HG03354 (cell line): Measurements from ENCODE around the gene IGF1R.

ENCODE experiments used
- ATAC-seq: cut with Tn5 transposase; IDR thresholded peaks from one replicate; pipeline ENCODE4 v1.9.1; 2021; ENCODE audit warnings: mild to moderate bottlenecking; ENCODE audit not compliant: unreplicated experiment, poor library complexity, severe bottlenecking

IGF1R gene

GRCh38 chr15:98668566-98669308, 20.4 kb downstream of the IGF1R start:
- no peak for ATAC-seq

GRCh38 chr15:98669638-98670037, 21.3 kb downstream of the IGF1R start:
- no peak for ATAC-seq

DNA sequence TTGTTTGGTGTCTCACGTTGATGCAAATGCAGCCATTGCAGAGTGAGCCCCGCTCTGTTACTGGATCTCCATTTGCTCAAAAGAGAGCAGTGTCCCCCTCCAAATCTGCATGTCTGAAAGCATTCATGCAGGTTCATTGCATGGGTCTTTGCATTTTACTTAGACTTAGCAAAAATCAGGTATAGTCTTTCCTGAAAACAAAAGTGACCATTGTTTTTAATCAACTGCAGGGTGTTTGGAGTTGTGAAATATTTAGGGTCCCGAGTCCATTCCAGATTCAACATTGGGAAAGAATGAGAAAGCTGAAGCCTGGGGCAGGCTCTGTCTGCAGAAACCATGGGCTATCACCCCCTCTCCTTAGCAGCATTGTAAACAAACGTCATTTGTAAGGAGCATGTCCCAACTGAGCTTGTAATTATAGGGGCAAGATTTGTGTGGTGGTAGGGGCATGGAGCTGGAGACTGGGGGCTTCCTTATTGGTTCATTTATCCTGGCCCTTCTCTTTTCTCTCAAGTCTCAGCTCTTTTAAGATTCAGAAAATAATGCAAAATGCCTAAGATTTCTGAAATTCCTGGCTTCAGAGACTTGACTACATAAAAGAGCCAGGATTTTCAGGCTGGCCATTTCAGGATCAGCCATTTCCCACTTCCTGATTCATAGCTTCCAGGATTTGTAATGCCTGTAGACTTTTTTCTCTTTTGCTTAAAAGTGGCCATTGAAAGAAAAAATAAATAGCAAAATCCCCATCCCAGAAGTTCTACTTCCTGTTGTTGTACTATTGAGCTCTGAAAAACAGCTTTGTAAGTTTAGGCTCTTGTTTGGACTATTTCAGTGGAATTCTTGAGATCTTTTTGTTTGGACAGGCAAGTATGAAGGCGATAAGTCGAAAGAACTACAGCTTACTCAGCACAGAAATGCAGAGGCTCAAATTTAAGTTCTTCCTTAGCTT, 23.0 kb downstream of the IGF1R start:
- no peak for ATAC-seq

- ATAC-seq, result no peak
These were observed 24.8 kb downstream of the IGF1R start for GRCh38 chr15:98673133-98673532.

DNA sequence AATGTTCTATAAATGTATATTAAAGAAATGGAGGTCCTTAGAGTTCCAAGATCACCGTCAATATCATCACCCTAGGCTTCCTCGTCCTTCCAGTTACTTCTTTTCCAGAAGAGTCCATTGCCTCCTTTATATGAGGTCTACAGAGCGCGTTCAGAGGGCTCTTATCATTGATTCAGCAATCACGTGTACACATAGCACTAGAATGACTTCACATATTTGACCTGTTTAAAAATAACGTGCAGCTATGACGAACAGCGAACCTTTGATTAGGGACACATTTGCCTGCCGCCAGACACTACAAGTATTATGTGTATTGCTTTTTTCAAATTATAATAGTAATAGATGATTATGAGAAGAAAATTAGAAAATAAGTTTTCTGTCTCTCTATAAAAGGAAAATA, 26.0 kb downstream of the IGF1R start:
- no peak for ATAC-seq

DNA sequence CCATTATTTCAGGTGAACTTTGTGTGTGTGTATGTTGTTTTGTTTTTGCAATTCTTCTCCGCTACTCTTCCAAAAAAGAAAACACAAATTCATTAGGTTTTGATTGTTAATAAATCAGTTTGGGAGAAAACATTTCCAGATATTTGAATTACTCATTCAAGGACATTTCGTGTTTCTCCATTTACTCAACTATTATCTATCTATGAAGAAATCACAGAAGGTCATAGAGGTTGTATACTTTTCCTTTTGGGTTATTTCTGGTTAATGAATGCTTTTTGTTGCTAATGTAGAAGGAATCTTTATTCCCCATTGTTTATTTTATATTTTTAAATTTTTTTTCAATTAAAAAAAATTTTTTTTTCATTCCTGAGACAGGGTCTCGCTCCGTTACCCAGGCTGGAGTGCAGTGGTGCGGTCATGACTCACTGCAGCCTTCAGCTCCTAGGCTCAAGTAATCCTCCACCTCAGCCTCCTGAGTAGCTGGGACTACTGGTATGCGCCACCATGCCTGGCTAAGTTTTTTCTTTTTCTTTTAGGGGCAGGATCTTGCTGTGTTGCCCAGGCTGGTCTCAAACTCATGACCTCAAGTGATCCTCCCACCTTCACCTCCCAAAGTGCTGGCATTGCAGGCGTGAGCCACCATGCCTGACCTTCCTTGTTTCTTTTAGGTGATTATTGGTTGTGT, 28.4 kb downstream of the IGF1R start:
- ATAC-seq, result no peak

DNA sequence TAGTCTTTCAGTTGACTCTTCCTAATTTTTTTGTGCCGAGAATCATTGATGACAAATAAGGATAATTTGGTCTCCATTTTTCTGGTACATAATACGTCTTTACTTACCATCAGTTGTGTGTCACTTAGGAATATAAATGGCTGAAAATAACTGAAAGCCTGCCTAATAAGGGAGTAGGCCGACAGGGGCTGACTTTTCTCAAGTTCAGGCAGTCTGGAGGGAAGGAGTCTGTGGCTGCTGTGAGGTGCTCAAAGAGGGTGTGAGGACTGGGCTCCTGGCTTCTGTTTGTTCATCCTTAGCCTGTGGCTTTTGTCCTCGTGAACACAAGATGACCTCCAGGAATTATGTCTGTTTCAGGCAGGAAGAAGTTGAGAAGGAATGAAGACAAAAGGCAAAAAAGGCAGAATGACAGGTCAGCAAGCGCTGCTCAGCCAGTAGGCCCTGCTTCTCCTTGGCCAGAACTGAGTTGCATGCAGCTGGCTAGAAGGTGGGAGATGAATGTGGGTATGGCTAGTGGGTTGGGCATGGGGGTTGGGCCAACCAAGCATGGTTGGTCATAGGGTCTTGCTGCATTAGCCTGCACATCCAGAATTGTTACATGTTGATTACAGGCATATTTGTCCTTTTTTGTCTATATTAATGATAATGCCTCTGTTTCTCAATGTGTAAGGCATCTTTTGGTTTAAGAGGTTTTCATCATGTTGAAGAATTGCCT, 29.2 kb downstream of the IGF1R start:
- ATAC-seq, result no peak

- ATAC-seq, result no peak
These were observed 30.1 kb downstream of the IGF1R start for GRCh38 chr15:98678484-98678883.

DNA sequence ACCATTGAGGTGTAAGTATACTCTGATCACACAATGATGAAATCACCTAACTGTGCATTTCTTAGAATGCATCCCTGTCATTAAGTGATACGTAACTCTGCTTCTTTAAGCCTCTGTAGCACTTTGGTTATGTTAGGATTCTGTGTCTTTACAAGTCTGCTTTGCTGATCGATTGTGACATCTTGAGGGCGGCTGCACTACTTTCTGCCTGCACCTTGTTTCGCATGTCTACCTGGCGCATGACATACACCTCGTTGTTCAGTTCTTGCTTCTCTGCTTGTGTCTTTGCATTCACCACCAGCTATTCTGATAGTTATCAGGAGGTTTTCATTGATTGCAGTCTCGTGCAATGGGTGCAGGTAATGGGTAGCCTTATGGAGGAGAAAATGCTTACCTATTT, 32.7 kb downstream of the IGF1R start:
- no peak for ATAC-seq

- no peak for ATAC-seq
These were observed 34.8 kb downstream of the IGF1R start for GRCh38 chr15:98682992-98683701.

GRCh38 chr15:98683831-98684230, 35.5 kb downstream of the IGF1R start:
- no peak for ATAC-seq

- no peak for ATAC-seq
These were observed 36.1 kb downstream of the IGF1R start for GRCh38 chr15:98684436-98684835.

GRCh38 chr15:98684995-98685525, 36.7 kb downstream of the IGF1R start:
- ATAC-seq, result no peak

DNA sequence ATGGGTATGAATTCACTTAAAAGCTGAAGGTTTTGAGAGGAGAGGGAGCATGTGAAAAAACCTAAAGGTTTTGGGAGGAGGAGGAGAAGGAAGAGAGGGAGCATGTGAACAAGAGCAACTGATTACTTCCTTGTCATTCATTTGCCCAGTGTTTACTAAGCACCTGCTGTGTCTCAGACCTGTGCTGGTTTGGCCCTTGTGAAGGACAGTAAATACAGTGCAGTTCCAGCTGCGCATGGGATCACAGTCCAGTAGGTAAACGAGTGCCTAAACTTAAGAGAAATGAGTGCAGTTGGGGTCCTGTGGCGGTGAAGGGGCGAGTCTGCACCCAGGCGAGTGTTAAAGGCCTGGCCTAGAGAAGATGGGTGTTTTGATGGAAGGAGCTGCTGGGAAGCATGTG, 38.6 kb downstream of the IGF1R start:
- ATAC-seq, result no peak

GRCh38 chr15:98689431-98689861, 41.1 kb downstream of the IGF1R start:
- no peak for ATAC-seq

DNA sequence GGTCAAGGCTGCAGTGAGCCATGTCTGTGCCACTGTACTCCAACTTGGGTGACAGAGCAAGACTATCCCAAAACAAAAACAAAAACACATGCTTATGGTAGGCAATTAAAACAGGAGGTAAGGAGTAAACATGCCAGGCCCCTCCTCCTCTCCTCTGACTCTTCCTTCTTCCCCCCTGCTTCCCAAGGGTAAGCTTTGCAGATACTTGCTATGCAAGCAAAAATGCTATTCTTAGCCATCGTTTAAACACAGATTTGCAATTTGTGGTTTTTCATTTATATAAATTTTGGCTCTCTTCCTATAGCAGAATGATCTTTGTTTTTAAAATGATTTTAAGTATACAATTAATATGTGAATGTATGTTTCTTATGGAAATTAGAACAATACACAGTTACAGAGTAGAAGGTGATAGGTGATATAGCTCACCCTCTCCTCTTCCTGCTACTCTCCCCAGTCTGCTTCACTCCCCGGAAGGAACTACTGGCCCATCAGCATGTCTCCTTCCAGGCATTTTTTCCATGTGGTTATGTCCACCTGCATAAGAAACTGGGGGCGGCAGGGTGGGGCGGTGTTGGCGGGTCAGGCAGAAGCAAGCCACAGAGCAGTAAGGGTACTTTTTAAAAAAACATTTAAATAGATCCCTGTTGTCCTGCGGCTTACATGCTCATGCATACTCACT, 42.1 kb downstream of the IGF1R start:
- no peak for ATAC-seq

- ATAC-seq, result no peak
These were observed 43.9 kb downstream of the IGF1R start for GRCh38 chr15:98692213-98692612.

- no peak for ATAC-seq
These were observed 45.8 kb downstream of the IGF1R start for GRCh38 chr15:98694161-98694560.
